ENCODE measurements around the gene CFAP161. TPM values are rescaled to one million over a fixed set of nuclear protein-coding genes. Genes with fewer than 3 reads are reported as not detected.
A peak's percentile ranks its signal among the peaks of the same experiment; 100 is the strongest.

CFAP161 gene
- total RNA-seq = not detected in 2 replicates
- long read RNA-seq = 0 reads

GRCh38 chr15:81133782-81134461 lies at the start of gene CFAP161:
Gene CFAP161, plus strand, starts transcription at chr15:81134270. Its CDS starts 60 bp downstream, at chr15:81134330.
- H3K27ac Mint-ChIP-seq (ENCODE audit: unreplicated experiment) = no peak within 1 kb of the TSS
- no peak for DNase-seq (ENCODE audit: extremely low spot score, unreplicated experiment)
- no peaks in the 10 kb centered on the region for H3K9me3 Mint-ChIP-seq (ENCODE audit: unreplicated experiment)
- H3K4me3 Mint-ChIP-seq (ENCODE audit: unreplicated experiment) = peak within 1 kb of the TSS; percentile 67
- no peak for TF ChIP-seq CTCF (IDR thresholded peaks at IDR 0.05)
- no peaks in the 10 kb centered on the region for H3K36me3 Mint-ChIP-seq (ENCODE audit: unreplicated experiment)
- H3K27me3 Mint-ChIP-seq (ENCODE audit: unreplicated experiment) = peaks cover 78% of the 10 kb centered on the region
- H3K4me1 Mint-ChIP-seq (ENCODE audit: unreplicated experiment) = peaks cover 8% of the 10 kb centered on the region

- Mint-ChIP-seq H3K4me1 (ENCODE audit: unreplicated experiment) (peaks cover 3% of the 10 kb centered on the region), H3K27ac (ENCODE audit: unreplicated experiment) (no peak overlapping the region), H3K4me3 (ENCODE audit: unreplicated experiment) (no peak overlapping the region), H3K36me3 (ENCODE audit: unreplicated experiment) (no peaks in the 10 kb centered on the region), H3K27me3 (ENCODE audit: unreplicated experiment) (peaks cover 6% of the 10 kb centered on the region), H3K9me3 (ENCODE audit: unreplicated experiment) (no peaks in the 10 kb centered on the region)
- DNase-seq (ENCODE audit: extremely low spot score, unreplicated experiment) = peak; percentile 21
- no peak for TF ChIP-seq CTCF (IDR thresholded peaks at IDR 0.05)
Observed at GRCh38 chr15:81084716-81085115, 49.4 kb upstream of the CFAP161 start.

GRCh38 chr15:81085213-81085612 lies 48.9 kb upstream of the CFAP161 start:
- DNase-seq (ENCODE audit: extremely low spot score, unreplicated experiment) = no peak
- Mint-ChIP-seq H3K4me1 (ENCODE audit: unreplicated experiment) (peaks cover 3% of the 10 kb centered on the region), H3K27ac (ENCODE audit: unreplicated experiment) (no peak overlapping the region), H3K36me3 (ENCODE audit: unreplicated experiment) (no peaks in the 10 kb centered on the region), H3K27me3 (ENCODE audit: unreplicated experiment) (peaks cover 8% of the 10 kb centered on the region), H3K4me3 (ENCODE audit: unreplicated experiment) (no peak overlapping the region), H3K9me3 (ENCODE audit: unreplicated experiment) (no peaks in the 10 kb centered on the region)
- no peak for TF ChIP-seq CTCF (IDR thresholded peaks at IDR 0.05)

- peaks cover 14% of the 10 kb centered on the region for H3K27me3 Mint-ChIP-seq (ENCODE audit: unreplicated experiment)
- H3K36me3 Mint-ChIP-seq (ENCODE audit: unreplicated experiment) = no peaks in the 10 kb centered on the region
- no peak overlapping the region for H3K27ac Mint-ChIP-seq (ENCODE audit: unreplicated experiment)
- H3K4me3 Mint-ChIP-seq (ENCODE audit: unreplicated experiment) = no peak overlapping the region
- H3K4me1 Mint-ChIP-seq (ENCODE audit: unreplicated experiment) = peaks cover 3% of the 10 kb centered on the region
- peak; percentile 6 for DNase-seq (ENCODE audit: extremely low spot score, unreplicated experiment)
- no peaks in the 10 kb centered on the region for H3K9me3 Mint-ChIP-seq (ENCODE audit: unreplicated experiment)
- no peak for TF ChIP-seq CTCF (IDR thresholded peaks at IDR 0.05)
Observed at GRCh38 chr15:81085898-81086297, 48.2 kb upstream of the CFAP161 start.

- peaks cover 14% of the 10 kb centered on the region for H3K27me3 Mint-ChIP-seq (ENCODE audit: unreplicated experiment)
- H3K4me1 Mint-ChIP-seq (ENCODE audit: unreplicated experiment) = peaks cover 6% of the 10 kb centered on the region
- no peaks in the 10 kb centered on the region for H3K9me3 Mint-ChIP-seq (ENCODE audit: unreplicated experiment)
- no peak overlapping the region for H3K4me3 Mint-ChIP-seq (ENCODE audit: unreplicated experiment)
- no peaks in the 10 kb centered on the region for H3K36me3 Mint-ChIP-seq (ENCODE audit: unreplicated experiment)
- no peak overlapping the region for H3K27ac Mint-ChIP-seq (ENCODE audit: unreplicated experiment)
- no peak for TF ChIP-seq CTCF (IDR thresholded peaks at IDR 0.05)
- DNase-seq (ENCODE audit: extremely low spot score, unreplicated experiment) = no peak
Observed at GRCh38 chr15:81087066-81087465, 47.0 kb upstream of the CFAP161 start.
